A549 (cell line): ENCODE measurements around the gene XCL1.
"Not testable (repeated sequence)": the region's sequence is repeated elsewhere in the genome, so short reads cannot be mapped to it uniquely, and the experiment has no call there.

Experiments
- CEBPB ChIP-seq, 2 experiments: fragments of >200 bp in 1 of 2; sonication (Bioruptor Twin) in 1 of 2; formaldehyde crosslinking in 1 of 2; IDR thresholded peaks; 2 replicates each; pipeline ENCODE4 v1.6.1; 2012 to 2016
- JUNB ChIP-seq: fragments of >200 bp; sonication (Bioruptor Twin); formaldehyde crosslinking; IDR thresholded peaks from 2 replicates; pipeline ENCODE4 v1.6.1; 2016
- MAX ChIP-seq: IDR thresholded peaks from 2 replicates; pipeline ENCODE4 v1.6.1; 2012
- RAD21 ChIP-seq, 2 experiments: fragments of >200 bp in 1 of 2; sonication (Bioruptor Twin) in 1 of 2; formaldehyde crosslinking in 1 of 2; IDR thresholded peaks in 1 of 2; conservative IDR thresholded peaks in 1 of 2; 2 replicates in 1 of 2; 3 replicates in 1 of 2; pipeline ENCODE4 v1.6.1; 2012 to 2018; ENCODE audit warnings: inconsistent platforms in 1 of 2
- RFX5 ChIP-seq: fragments of 450-650 bp; IDR thresholded peaks from 2 replicates; pipeline ENCODE4 v1.7.1; 2014; ENCODE audit warnings: antibody characterized with exemption, mild to moderate bottlenecking, moderate library complexity
- RNF2 ChIP-seq: fragments of 200-600 bp; sonication (generic); IDR thresholded peaks from 2 replicates; pipeline ENCODE4 v1.6.1; 2016; ENCODE audit warnings: low read depth, mild to moderate bottlenecking, antibody characterized with exemption, moderate library complexity, borderline replicate concordance
- TF ChIP-seq, protein P1 (sequence below): fragments of >200 bp; sonication (Bioruptor Twin); formaldehyde crosslinking; IDR thresholded peaks from 3 replicates; pipeline ENCODE4 v1.5.1; 2016

- not testable (repeated sequence) for TF ChIP-seq MAX; RNF2; JUNB; CEBPB (IDR thresholded peaks at IDR 0.05); RAD21 (conservative IDR thresholded peaks at IDR 0.05 in 1 of 2, IDR thresholded peaks at IDR 0.05 in 1 of 2); RFX5
- TF ChIP-seq, protein P1, sequence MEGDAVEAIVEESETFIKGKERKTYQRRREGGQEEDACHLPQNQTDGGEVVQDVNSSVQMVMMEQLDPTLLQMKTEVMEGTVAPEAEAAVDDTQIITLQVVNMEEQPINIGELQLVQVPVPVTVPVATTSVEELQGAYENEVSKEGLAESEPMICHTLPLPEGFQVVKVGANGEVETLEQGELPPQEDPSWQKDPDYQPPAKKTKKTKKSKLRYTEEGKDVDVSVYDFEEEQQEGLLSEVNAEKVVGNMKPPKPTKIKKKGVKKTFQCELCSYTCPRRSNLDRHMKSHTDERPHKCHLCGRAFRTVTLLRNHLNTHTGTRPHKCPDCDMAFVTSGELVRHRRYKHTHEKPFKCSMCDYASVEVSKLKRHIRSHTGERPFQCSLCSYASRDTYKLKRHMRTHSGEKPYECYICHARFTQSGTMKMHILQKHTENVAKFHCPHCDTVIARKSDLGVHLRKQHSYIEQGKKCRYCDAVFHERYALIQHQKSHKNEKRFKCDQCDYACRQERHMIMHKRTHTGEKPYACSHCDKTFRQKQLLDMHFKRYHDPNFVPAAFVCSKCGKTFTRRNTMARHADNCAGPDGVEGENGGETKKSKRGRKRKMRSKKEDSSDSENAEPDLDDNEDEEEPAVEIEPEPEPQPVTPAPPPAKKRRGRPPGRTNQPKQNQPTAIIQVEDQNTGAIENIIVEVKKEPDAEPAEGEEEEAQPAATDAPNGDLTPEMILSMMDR = not testable (repeated sequence)
These were observed 29.9 kb upstream of the XCL1 start for GRCh38 chr1:168546553-168546895.
